Thyroid gland (tissue), 4 donors: ENCODE measurements around the gene CACFD1. TPM values are rescaled to one million over a fixed set of nuclear protein-coding genes. Genes with fewer than 3 reads are reported as not detected.

Experiments used
- DNase-seq, 2 donors: peaks; one replicate each; pipeline ENCODE4 v3.0.0-alpha.2; 2019
- H3K27ac ChIP-seq, 3 donors: fragments of 200-600 bp; sonication (generic); 1 replicate in 2 of 3; 2 replicates in 1 of 3; pipeline ENCODE4 v1.5.1; 2016 to 2019; ENCODE audit warnings: mild to moderate bottlenecking in 1 of 3, moderate library complexity in 1 of 3
- H3K27me3 ChIP-seq: fragments of 200-600 bp; sonication (generic); one replicate; pipeline ENCODE4 v1.5.1; 2019
- H3K36me3 ChIP-seq, 2 donors: fragments of 200-600 bp; sonication (generic); one replicate each; pipeline ENCODE4 v1.5.1; 2016 to 2019
- H3K4me1 ChIP-seq, 2 donors: fragments of 200-600 bp; sonication (generic); one replicate each; pipeline ENCODE4 v1.5.1; 2017 to 2019
- H3K4me3 ChIP-seq, 3 donors: fragments of 200-600 bp; sonication (generic); replicated peaks in 1 of 3; 1 replicate in 2 of 3; 2 replicates in 1 of 3; pipeline ENCODE4 v1.5.1; 2016; ENCODE audit warnings: mild to moderate bottlenecking in 1 of 3
- H3K9me3 ChIP-seq: fragments of 200-600 bp; sonication (generic); one replicate; pipeline ENCODE4 v1.5.1; 2017
- CTCF ChIP-seq, 6 experiments: fragments of 200-600 bp in 3 of 6; fragments of 450-650 bp in 3 of 6; sonication (generic) in 3 of 6; IDR thresholded peaks; one replicate each; pipeline ENCODE4 v1.5.1; 2016 to 2019; ENCODE audit warnings: antibody characterized with exemption in 6 of 6, mild to moderate bottlenecking in 2 of 6, inconsistent platforms in 1 of 6, moderate library complexity in 1 of 6
- POLR2A ChIP-seq, 2 donors: fragments of 450-650 bp; IDR thresholded peaks; one replicate each; pipeline ENCODE4 v1.6.1; 2017; ENCODE audit warnings: antibody characterized with exemption in 2 of 2, mild to moderate bottlenecking in 2 of 2, moderate library complexity in 1 of 2
- WGBS, 2 donors: methylation state at CpG; one replicate each; pipeline ENCODE4 v1.1.5; 2017; 5-methylcytosine and 5-hydroxymethylcytosine counted together
- intact Hi-C: fragments of 100-400 bp; cut with DNase I; formaldehyde crosslinking; loops from one replicate; pipeline ENCODE4 v1.15.1; 2023
- total RNA-seq, 4 donors: library from RNA; depleted of rRNA; stranded (reverse); fragments of >200 nt; gene quantifications; one replicate each; pipeline ENCODE4 v1.2.3, GENCODE V29; 2016

The CACFD1 gene
- total RNA-seq, 4 donors from 2014 or later, result 21.4 to 36.7 (median 33.5) TPM

- no peak overlapping the region for H3K4me3 ChIP-seq
- DNase-seq, result no peak
- intact Hi-C loops, result no loop called here
- TF ChIP-seq CTCF (IDR thresholded peaks at IDR 0.05), result no peak
- no peaks in the 10 kb centered on the region for H3K36me3 ChIP-seq
- H3K27ac ChIP-seq, result no peak overlapping the region
- no peaks in the 10 kb centered on the region for H3K27me3 ChIP-seq
- no peaks in the 10 kb centered on the region for H3K9me3 ChIP-seq
- WGBS, 2 donors, result 82% methylated on average over 2 to 8 of the region's 11 CpGs
- H3K4me1 ChIP-seq, result peaks cover 13 to 21% of the 10 kb centered on the region in 2 donors
Observed at GRCh38 chr9:133493428-133493827, 33.6 kb downstream of the CACFD1 start.

GRCh38 chr9:133493845-133494540, 34.2 kb downstream of the CACFD1 start:
- intact Hi-C loops, result no loop called here
- no peaks in the 10 kb centered on the region for H3K27me3 ChIP-seq
- 91 to 93% methylated on average over 22 of the region's 23 CpGs for WGBS, 2 donors

GRCh38 chr9:133494636-133495326, 35.0 kb downstream of the CACFD1 start:
- WGBS, 2 donors, result 76 to 79% methylated on average over 20 to 22 of the region's 24 CpGs

More at GRCh38 chr9:133493845-133494540, 34.2 kb downstream of the CACFD1 start:
- no peak overlapping the region for H3K4me3 ChIP-seq
- H3K4me1 ChIP-seq, result peaks cover 13 to 21% of the 10 kb centered on the region in 2 donors
- DNase-seq, result no peak
- H3K9me3 ChIP-seq, result no peaks in the 10 kb centered on the region
- TF ChIP-seq CTCF (IDR thresholded peaks at IDR 0.05) (no peak), POLR2A (IDR thresholded peaks at IDR 0.05) (no peak)
- H3K27ac ChIP-seq, result no peak overlapping the region
- no peaks in the 10 kb centered on the region for H3K36me3 ChIP-seq

GRCh38 chr9:133495327-133496293, 35.8 kb downstream of the CACFD1 start:
- Histone ChIP-seq H3K27me3 (no peaks in the 10 kb centered on the region), H3K4me1 (peaks cover 13 to 21% of the 10 kb centered on the region in 2 donors), H3K9me3 (no peaks in the 10 kb centered on the region), H3K4me3 (no peak overlapping the region), H3K27ac (no peak overlapping the region), H3K36me3 (no peaks in the 10 kb centered on the region)
- 93 to 95% methylated on average over 24 of the region's 24 CpGs for WGBS, 2 donors
- DNase-seq, result no peak
- intact Hi-C loops, result no loop called here
- TF ChIP-seq POLR2A (IDR thresholded peaks at IDR 0.05) (no peak), CTCF (IDR thresholded peaks at IDR 0.05) (no peak)

More at GRCh38 chr9:133494636-133495326, 35.0 kb downstream of the CACFD1 start:
- Histone ChIP-seq H3K27me3 (no peaks in the 10 kb centered on the region), H3K4me1 (peaks cover 13 to 21% of the 10 kb centered on the region in 2 donors), H3K36me3 (no peaks in the 10 kb centered on the region), H3K9me3 (no peaks in the 10 kb centered on the region), H3K27ac (no peak overlapping the region), H3K4me3 (no peak overlapping the region)
- no peak for TF ChIP-seq CTCF (IDR thresholded peaks at IDR 0.05)
- no peak for TF ChIP-seq POLR2A (IDR thresholded peaks at IDR 0.05)
- intact Hi-C loops, result no loop called here
- no peak for DNase-seq
